IPS DF 4.7 (cell line): ENCODE results near the gene MATN1.
"Not testable (repeated sequence)": the region's sequence is repeated elsewhere in the genome, so short reads cannot be mapped to it uniquely, and the experiment has no call there.

ENCODE experiments used
- DNase-seq: peaks from one replicate; pipeline ENCODE4 v3.0.0-alpha.2; 2013; ENCODE audit warnings: low spot score; ENCODE audit errors: extremely low read depth

The MATN1 gene

DNA sequence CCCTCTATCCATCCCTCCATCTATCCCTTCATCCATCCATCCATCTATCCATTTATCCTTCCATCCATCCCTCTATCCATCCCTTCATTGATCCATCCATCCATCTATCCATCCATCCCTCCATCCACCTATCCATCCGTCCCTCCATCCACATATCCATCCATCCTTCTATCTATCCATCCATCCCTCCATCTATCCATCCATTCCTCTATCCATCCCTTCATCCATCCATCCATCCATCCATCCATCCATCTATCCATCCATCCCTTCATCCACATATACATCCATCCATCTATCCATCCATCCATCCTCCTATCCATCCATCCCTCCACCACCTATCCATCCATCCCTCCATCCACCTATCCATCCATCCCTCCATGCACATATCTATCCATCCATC, 23.6 kb downstream of the MATN1 start:
- no peak for DNase-seq

- DNase-seq, result no peak
These were observed 24.9 kb downstream of the MATN1 start for GRCh38 chr1:30698401-30698981.

- DNase-seq, result no peak
These were observed 25.6 kb downstream of the MATN1 start for GRCh38 chr1:30697571-30698376.

DNA sequence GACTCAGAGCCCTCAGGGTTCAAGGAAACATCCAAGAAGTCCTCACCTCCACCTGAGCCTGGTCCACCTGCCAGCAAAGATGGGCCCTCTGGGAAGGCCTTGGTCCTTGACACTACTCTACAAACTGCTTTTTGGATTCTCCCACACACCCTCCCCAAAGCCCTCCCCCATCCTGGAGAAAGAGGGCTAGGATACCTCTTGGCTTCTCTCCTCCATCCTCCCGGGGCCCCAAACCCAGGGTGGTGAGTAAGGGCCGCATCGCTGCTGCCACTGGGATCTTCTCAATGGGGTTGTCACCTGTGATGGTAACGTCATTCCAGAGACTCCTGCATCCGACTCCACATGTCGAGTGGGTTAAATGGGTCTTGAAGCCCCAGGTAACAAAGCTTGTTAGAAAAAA, 26.6 kb downstream of the MATN1 start:
- DNase-seq, result no peak

DNA sequence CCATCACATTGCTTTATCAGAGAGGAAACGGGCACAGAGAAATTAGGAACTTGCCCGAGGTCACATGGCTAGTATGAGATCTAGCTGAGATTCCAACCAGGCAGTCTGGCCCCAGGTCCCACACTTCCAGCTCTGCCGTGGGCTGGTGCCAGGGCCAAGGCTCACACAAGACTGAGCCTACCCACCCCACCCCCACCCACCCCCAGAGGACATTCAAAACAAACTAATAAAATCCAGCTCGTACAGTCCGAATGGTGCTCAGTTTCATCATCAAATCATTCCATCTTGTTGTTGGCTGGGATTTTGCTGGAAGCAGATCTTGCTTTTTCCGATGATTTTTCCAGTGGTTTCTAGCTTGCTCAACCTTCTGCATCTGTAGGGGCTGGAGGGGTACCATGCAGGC, 27.9 kb downstream of the MATN1 start:
- no peak for DNase-seq

GRCh38 chr1:30694280-30695175, 28.9 kb downstream of the MATN1 start:
- no peak for DNase-seq

- DNase-seq, result no peak
These were observed 29.6 kb downstream of the MATN1 start for GRCh38 chr1:30693822-30694221.

GRCh38 chr1:30693366-30693765, 30.0 kb downstream of the MATN1 start:
- DNase-seq, result no peak

DNA sequence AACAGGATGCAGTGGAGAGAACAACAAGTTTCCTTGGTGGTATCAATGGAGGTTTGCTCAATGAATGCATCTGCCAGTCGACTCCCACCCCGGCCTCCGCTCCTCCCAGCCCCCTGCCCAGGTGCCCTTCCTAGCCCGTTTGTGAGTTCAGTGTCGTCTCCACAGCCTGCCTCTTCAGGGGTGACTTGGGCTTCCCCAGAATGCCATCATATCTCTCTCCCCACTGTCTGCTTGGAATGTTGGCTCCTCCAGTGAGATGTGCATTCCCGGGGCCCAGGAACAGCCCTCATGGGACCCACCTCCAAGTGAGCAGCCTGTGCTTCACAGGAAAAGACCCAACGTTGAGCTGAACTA, 30.5 kb downstream of the MATN1 start:
- no peak for DNase-seq

DNA sequence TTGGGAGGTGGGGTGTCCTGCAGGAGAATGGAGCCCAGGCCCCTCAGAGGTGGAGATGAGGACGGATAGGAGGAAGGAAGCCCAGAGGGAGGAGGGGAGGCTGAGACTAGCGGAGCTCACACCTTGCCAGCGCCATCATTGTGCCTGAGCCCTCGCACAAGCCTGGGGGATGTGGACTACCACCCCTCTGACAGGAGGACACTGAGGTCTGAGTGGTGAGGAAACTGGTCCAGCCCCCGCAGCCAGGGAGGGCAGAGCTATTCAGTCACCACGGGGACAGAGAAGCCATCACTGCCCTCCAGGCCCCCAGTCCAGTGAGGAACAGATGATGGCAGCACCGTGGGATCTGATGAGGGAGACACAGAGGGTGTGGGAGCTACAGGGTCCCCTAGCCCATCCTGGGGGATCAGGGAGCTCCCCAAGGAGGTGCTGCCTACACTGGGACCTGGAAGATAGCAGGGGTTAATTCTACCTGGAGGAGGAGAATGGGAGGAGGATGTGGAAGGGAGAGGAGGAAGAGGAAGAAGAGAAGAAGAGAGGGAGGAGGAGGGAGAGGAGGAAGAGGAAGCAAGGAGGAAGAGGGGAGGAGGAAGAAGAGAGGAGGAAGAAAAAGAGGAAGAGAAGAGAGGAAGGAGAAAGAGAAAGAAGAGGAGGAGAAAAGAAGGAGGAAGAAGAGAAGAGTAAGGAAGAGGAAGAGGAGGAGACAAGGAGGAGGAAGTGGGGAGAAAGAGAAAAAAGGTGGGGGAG, 31.0 kb downstream of the MATN1 start:
- no peak for DNase-seq

DNA sequence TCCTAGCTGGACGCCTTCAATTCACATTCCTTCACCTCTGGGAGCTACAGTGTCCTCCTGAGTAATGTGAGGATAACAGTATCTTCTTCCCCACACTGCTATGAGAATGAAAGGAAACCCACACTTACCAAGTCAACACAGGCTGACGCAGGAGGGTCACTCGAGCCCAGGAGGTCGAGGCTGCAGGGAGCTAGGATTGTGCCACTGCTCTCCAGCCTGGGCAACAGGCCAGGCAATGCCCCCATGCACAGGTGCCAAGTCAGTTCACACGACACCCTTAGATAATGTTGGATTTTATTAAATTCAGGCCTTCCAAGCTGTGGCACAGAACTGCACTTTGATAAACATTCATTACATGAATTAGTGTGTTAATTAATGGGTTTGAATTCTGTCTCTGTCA, 31.9 kb downstream of the MATN1 start:
- no peak for DNase-seq

DNA sequence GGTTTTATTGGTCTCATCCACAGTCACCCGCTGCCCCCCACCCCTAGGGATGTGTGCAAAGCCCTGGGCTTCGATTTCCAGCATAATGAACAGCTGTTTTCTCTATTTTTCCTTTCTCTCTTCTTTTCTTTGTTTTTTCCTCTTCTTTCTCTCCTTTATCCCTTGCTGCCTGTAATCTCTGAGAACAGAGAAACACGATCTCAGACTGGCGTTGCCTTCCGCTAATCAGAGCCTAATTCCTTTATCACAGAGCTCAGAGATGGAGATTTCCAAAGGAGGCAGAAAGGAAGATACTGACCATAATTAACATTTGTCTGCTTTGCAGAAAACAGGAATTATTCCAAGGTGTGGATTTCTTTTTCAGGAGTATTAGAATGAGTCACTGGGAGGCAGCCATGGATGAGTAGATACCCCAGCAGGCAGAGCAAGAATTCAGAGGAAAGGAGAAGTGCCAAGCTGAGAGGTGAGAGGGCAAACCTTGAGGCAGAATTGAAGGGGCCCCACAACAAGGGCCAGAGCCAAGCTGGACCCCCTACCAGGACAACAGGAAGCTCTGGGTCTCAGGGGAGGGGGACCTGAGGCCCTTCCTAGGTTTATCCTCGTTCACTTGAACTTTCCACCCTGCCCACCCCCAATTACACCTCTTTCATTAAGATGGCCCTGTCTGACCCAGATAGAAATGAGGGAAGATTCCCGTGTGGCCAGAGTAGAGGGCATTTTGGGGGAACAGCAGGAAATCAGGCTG, 33.3 kb downstream of the MATN1 start:
- no peak for DNase-seq

DNA sequence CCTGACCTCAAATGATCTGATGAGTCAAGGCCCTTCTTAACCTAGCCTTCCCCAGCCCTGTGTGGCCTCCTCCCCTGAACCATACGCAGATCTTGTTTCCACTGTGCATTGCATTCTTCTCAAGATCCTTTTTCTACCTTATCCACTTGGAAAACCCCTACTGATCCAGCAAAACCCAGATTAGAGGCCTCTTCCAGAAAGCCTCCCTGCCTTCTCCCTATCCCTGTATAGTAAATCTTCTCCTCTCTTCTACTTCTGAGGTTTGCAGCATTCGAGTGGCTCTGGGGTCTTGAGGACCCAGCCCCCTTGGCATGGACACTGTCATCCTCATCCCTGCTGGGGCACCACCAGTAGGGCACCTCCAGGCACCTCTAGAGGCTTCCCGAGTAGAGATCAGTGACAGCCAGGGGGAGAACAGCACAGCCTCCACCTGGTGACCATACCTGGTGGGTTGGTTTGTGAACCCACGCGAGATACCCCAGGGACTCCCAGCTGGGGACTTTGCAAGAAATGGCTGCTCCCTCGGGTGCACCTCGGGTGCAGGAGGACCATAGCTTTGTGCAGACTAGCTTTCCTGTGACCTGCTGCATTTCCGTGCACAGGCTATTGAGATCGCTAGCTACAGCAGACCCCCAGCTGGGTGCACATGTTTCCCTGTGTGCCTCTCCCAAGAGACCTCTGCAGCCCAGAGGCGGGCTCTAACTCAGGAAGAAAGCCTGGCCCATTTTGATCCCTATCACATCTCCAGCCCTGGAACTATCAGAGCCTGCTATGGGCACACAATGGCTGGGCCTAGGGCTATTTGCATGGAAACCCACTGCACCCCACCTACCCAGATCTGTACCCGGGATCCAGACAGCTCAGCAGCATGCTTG, 34.2 kb downstream of the MATN1 start:
- DNase-seq, result no peak

DNA sequence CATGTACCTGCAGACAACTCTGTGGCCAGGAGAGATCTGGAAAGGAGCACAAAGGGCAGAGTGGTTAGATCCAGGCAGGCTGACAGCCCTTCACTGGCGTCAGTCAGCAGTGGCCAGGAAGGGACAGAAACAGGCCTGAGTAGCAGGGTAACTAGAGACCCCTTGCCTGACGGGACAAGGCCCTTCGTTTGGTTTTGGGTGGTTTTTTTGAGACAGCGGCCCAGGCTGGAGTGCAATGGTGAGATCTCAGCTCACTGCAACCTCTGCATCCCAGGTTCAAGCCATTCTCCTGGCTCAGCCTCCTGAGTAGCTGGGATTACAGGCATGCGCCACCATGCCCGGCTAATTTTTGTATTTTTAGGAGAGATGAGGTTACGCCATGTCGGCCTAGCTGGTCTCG, 34.9 kb downstream of the MATN1 start:
- DNase-seq, result not testable (repeated sequence)

DNA sequence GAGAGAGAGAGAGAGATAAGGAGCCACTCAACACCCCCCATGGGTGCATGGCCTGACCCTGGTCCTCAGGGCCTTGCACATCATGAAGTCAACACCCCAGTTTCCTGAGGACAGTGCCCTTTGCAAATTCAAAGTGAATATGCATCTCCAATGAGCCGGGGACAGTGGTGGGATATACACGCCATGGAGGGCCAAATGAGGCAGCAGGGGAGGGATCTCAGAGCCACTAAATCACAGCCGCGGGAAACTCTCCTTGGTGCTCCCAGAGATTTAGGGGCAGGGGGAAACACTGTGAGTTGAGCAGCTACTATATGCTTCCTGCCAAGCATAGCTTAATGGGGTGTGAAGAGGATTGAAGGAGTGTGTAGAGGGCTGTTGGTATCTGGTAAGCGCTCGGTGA, 35.5 kb downstream of the MATN1 start:
- DNase-seq, result no peak

- no peak for DNase-seq
These were observed 37.0 kb downstream of the MATN1 start for GRCh38 chr1:30686236-30686935.

DNA sequence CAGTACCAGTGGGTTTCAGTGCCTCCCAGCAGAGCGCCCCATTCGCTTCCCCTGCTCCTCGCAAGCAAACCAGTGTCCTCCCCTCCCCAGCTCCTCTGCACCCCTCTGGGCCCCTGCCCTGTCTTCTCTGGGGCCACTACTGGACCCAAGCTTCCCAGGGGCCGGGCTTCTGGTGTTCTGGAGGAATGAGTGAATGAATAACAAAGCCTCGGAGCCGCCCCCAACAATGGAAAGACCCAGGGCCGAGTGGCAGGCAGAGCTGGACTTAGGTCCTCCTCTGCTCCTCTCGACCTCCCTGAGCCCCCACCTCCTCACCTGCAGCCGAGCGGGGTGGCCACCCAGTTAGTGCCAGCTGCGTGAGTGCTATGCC, 37.6 kb downstream of the MATN1 start:
- DNase-seq, result no peak

DNA sequence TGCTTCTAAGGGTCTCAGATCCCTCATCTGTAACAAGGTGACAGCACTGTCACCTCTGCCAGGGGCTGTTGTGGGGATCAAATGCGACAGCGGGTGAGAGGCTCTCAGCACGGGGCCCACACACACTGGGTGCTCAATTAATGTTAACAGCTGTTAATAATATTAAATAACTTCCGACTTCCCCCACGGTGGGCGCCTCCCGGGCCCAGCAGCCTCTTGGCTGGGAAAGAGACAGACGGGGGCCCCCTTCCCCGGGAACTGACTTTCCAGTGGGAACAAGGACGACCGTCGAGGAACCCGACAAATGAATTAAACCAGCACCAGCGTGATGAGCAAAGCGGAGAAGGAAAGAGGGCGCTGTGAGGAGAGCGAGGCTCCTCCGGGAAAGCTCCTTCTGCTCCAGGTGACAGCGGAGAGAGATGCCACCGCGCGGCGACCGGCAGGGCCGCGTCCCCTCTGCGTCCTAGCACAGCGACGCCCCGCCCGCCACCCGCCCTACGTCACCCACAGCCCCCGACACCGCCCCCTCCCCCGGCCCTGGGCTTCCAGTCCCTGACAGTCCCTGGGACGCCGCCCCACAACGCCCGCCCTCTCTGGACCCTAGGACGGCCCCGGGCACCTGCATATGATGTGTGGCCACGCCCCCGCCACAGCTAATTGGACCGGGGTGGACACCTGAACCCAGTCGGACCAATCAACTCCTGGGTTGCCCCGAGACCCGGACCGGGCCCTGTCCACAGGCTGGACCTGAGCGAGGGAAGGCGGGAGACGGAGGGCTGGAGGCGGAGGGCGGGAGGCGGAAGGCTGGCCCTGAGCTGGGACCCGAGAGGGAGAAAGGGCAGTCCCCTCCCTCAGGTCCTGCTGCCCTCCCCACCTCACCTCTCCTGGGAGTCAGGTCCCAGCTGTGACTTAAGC, 38.2 kb downstream of the MATN1 start:
- peak; percentile 81 for DNase-seq
